ENCODE results near the gene TENM3.

GRCh38 chr4:182338063-182338462, 94.9 kb downstream of the TENM3 start:
- TF ChIP-seq GATA3 (IDR thresholded peaks at IDR 0.05; ENCODE audit: low read depth, low read length): no peak
- TF ChIP-seq GATA2 (IDR thresholded peaks at IDR 0.05; ENCODE audit: low read depth, low read length): no peak

Data from SH-SY5Y (cell line).